Measurements from ENCODE around the gene ACADSB. TPM values are rescaled to one million over a fixed set of nuclear protein-coding genes. Genes with fewer than 3 reads are reported as not detected.

ACADSB gene
- total RNA-seq, 3 donors from 2014 or later, result 34.8 to 48.9 (median 38.2) TPM

DNA sequence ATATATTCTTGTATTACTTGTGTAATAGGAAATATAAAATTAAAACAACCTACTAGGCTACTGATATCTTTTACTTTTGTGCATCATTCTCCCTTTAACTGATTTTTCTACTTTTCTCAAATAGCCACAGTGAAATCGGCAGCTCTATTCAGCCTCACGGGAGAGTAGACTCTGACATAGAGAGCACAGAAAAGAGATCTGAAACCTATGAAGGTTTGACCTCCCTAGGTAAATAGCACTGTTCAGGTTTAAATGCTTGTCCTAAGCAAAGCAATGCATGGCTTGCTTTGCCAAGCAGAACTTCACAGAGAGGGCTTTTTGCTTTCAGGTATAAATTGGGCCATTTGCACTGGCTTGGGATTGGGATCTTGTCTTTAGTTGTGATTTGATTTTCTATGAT is 53.1 kb downstream of the ACADSB start:
- H3K4me1 ChIP-seq (ENCODE audit: low read depth), result no peaks in the 10 kb centered on the region
- ATAC-seq, result no peak
- intact Hi-C loops (cut with DNase I, micrococcal nuclease), result no loop called here
- no peaks in the 10 kb centered on the region for H3K9me3 ChIP-seq
- TF ChIP-seq, protein P1, sequence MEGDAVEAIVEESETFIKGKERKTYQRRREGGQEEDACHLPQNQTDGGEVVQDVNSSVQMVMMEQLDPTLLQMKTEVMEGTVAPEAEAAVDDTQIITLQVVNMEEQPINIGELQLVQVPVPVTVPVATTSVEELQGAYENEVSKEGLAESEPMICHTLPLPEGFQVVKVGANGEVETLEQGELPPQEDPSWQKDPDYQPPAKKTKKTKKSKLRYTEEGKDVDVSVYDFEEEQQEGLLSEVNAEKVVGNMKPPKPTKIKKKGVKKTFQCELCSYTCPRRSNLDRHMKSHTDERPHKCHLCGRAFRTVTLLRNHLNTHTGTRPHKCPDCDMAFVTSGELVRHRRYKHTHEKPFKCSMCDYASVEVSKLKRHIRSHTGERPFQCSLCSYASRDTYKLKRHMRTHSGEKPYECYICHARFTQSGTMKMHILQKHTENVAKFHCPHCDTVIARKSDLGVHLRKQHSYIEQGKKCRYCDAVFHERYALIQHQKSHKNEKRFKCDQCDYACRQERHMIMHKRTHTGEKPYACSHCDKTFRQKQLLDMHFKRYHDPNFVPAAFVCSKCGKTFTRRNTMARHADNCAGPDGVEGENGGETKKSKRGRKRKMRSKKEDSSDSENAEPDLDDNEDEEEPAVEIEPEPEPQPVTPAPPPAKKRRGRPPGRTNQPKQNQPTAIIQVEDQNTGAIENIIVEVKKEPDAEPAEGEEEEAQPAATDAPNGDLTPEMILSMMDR (IDR thresholded peaks at IDR 0.05), result no peak
- no peaks in the 10 kb centered on the region for H3K36me3 ChIP-seq (ENCODE audit: low read depth)
- H3K4me3 ChIP-seq, result no peak overlapping the region
- DNase-seq, result no peak

DNA sequence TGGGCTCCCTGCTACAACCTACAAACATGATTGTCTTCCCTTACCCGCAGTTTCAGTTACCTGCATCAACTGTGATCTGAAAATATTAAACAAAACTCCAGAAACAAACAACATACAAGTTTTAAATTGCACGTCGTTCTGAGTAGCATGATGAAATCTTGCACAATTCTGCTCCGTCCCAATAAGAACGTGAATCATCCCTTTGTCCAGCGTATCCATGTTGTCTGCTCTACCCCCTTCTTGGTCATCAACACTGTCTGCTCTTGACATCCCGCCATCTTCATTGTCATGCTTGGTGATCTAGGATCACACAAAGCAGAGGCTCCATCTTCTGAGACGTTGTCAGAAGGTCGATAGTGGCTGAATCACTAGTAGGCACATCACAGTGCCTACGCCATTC is 53.9 kb downstream of the ACADSB start:
- Histone ChIP-seq H3K4me1 (ENCODE audit: low read depth) (no peaks in the 10 kb centered on the region), H3K4me3 (no peak overlapping the region), H3K9me3 (no peaks in the 10 kb centered on the region), H3K36me3 (ENCODE audit: low read depth) (no peaks in the 10 kb centered on the region)
- ATAC-seq (no peak), DNase-seq (no peak)
- intact Hi-C loops (cut with DNase I, micrococcal nuclease), result no loop called here
- TF ChIP-seq, protein P1 (IDR thresholded peaks at IDR 0.05), result no peak

DNA sequence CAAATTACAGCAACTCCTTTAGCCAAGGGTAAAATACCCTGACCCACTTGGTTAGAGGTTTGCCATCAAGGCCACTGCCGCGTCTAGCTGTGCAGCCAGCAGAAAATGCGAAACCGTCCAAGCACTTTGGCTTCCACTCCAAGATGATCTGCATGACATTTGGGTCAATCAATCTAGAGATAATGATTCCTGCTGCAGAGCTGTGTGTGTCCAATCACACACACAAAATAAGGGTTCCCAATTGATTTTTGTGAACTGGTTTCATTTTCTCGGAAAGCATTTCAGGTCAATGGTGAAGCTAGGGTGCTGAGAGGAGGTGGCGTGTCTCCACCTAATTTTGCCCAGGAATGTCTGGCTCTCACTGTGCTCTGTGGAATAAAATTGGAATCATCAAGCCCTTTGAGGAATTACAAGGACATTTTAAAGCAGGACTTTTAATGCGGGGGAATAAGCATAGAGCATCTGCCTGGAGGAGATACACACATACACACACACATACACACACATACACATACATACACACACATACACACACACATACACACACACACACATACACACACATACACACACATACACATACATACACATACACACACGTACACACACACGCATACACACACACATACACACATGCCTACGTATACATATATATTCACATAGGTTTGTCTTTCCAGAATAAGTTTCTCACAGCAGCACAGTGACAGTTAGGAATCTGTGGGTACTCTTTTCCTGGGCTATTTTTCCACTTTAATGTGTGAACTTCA is 59.5 kb downstream of the ACADSB start:
- ATAC-seq, result no peak
- H3K36me3 ChIP-seq (ENCODE audit: low read depth), result no peaks in the 10 kb centered on the region
- TF ChIP-seq, protein P1 (IDR thresholded peaks at IDR 0.05), result no peak
- DNase-seq, result no peak
- H3K4me1 ChIP-seq (ENCODE audit: low read depth), result no peaks in the 10 kb centered on the region
- H3K4me3 ChIP-seq, result no peak overlapping the region
- no peaks in the 10 kb centered on the region for H3K9me3 ChIP-seq
- intact Hi-C loops (cut with DNase I, micrococcal nuclease), result no loop called here

DNA sequence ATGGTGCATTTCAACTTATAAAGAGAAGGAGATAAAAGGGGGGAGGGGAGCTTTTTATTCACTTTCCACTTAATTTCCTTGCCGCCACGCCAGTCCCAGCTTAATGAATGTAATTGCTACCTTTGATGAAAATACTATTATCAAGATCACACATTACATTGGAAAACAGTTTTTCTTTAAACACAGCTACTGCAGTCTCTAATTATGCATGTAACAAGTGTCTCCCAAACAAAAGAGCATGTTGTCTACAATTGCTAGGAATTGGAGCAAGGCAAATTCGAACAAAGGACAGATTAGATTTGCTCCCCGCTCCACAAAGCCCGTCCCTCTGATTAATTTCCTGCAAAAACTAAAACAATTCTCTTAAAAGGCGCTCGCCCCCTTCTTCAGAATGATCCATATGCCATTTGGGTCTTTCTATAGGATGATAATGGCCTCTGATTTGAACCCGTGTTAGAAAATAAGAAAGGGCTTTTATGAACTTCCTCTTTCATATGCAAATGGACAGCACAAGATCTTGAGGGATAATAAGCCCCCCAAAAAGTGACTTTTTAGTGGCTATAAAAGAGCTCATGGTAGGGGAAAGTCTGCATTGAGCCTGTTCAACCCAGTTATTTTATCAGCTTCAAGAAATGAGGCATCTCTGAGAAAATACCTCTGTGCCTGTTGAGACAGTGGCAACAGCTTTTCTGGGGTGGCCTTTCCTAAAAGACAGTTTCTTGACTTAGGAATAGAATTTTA is 60.6 kb downstream of the ACADSB start:
- H3K9me3 ChIP-seq, result no peaks in the 10 kb centered on the region
- no peaks in the 10 kb centered on the region for H3K36me3 ChIP-seq (ENCODE audit: low read depth)
- intact Hi-C loops (cut with DNase I, micrococcal nuclease), result no loop called here
- DNase-seq, result no peak
- no peaks in the 10 kb centered on the region for H3K4me1 ChIP-seq (ENCODE audit: low read depth)
- TF ChIP-seq, protein P1 (IDR thresholded peaks at IDR 0.05), result no peak
- ATAC-seq, result no peak
- no peak overlapping the region for H3K4me3 ChIP-seq

DNA sequence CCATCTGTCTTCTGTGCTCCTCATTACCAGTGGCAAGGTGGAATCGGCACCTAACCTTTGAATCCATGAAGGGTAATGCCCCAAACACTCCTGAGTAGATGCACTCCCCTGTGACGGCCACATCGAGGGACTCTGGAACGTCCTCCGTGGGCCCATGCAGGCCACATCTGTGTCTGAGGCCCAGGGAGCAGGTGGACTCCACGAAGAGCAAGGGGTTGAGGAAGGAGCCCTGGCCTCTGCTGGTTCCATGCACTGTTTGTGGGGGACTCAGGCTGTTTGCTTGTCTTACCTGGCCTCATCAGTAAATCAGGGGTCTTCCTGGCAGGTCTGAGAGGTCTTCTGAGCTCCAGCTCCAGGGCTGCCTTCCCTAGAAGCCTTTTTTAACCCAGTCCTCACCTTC is 64.4 kb downstream of the ACADSB start:
- TF ChIP-seq, protein P1 (IDR thresholded peaks at IDR 0.05), result no peak
- Histone ChIP-seq H3K9me3 (no peaks in the 10 kb centered on the region), H3K36me3 (ENCODE audit: low read depth) (no peaks in the 10 kb centered on the region), H3K4me3 (no peak overlapping the region), H3K4me1 (ENCODE audit: low read depth) (no peaks in the 10 kb centered on the region)
- DNase-seq (no peak), ATAC-seq (no peak)
- intact Hi-C loops (cut with DNase I, micrococcal nuclease), result no loop called here
